Stomach (tissue), 9 donors: ENCODE data around the gene CHMP4A. TPM values are rescaled to one million over a fixed set of nuclear protein-coding genes. Genes with fewer than 3 reads are reported as not detected.
"Not testable (repeated sequence)": the region's sequence is repeated elsewhere in the genome, so short reads cannot be mapped to it uniquely, and the experiment has no call there.

Experiments used
- DNase-seq, 2 donors: peaks; one replicate each; pipeline versions ENCODE4 v3.0.0 to v3.0.0-alpha.2; 2013 to 2019
- H3K27ac ChIP-seq, 5 donors: fragments of 200-600 bp in 4 of 5; sonication (generic) in 4 of 5; one replicate each; pipeline ENCODE4 v1.5.1; 2013 to 2019; ENCODE audit warnings: mild to moderate bottlenecking in 1 of 5, moderate library complexity in 1 of 5
- H3K27me3 ChIP-seq, 3 donors: fragments of 200-600 bp; sonication (generic); one replicate each; pipeline ENCODE4 v1.5.1; 2017 to 2019; ENCODE audit warnings: mixed run types in 1 of 3
- H3K36me3 ChIP-seq, 4 donors: fragments of 200-600 bp; sonication (generic); 1 replicate in 3 of 4; 2 replicates in 1 of 4; pipeline ENCODE4 v1.5.1; 2016 to 2019
- H3K4me1 ChIP-seq, 4 donors: fragments of 200-600 bp; sonication (generic); one replicate each; pipeline ENCODE4 v1.5.1; 2016 to 2019
- H3K4me3 ChIP-seq, 4 donors: fragments of 200-600 bp; sonication (generic) in 3 of 4; one replicate each; pipeline ENCODE4 v1.5.1; 2016 to 2019; ENCODE audit warnings: mild to moderate bottlenecking in 1 of 4
- H3K9me3 ChIP-seq, 4 donors: fragments of 200-600 bp; sonication (generic); one replicate each; pipeline ENCODE4 v1.5.1; 2016 to 2019
- EP300 ChIP-seq: sonication (generic); formaldehyde crosslinking; IDR thresholded peaks from one replicate; pipeline ENCODE4 v1.6.1; 2017; ENCODE audit warnings: antibody characterized with exemption
- POLR2A ChIP-seq, 4 donors: fragments of 450-650 bp; IDR thresholded peaks; one replicate each; pipeline ENCODE4 v1.6.1; 2016; ENCODE audit warnings: antibody characterized with exemption in 4 of 4, control low read depth in 2 of 4, mild to moderate bottlenecking in 1 of 4, moderate library complexity in 1 of 4
- POLR2AphosphoS5 ChIP-seq, 3 donors: sonication (generic); formaldehyde crosslinking; IDR thresholded peaks; one replicate each; pipeline ENCODE4 v1.6.1; 2016; ENCODE audit warnings: antibody characterized with exemption in 3 of 3
- WGBS, 5 donors: extraction: QIAGEN DNeasy Blood & Tissue Kit in 3 of 5; methylation state at CpG; one replicate each; pipeline versions ENCODE4 v1.1.5 to v1.1.7; 2013 to 2018; 5-methylcytosine and 5-hydroxymethylcytosine counted together
- intact Hi-C: fragments of 100-400 bp; cut with DNase I; formaldehyde crosslinking; loops from one replicate; pipeline ENCODE4 v1.15.1; 2023; ENCODE audit warnings: low total_unique reads
- polyA plus RNA-seq, 3 donors: library from polyadenylated mRNA; stranded (reverse); fragments of 200-250 nt; gene quantifications; one replicate each; pipeline ENCODE4 v1.2.3, GENCODE V29; 2013
- total RNA-seq, 5 donors: library from RNA; depleted of rRNA; stranded (reverse); fragments of >200 nt; gene quantifications; one replicate each; pipeline versions ENCODE4 v1.1.0 to v1.2.3, GENCODE V29; 2014 to 2016
- TF ChIP-seq, protein P1 (sequence below), 7 experiments: fragments of 450-650 bp in 4 of 7; fragments of 200-600 bp in 3 of 7; sonication (generic) in 3 of 7; IDR thresholded peaks; one replicate each; pipeline ENCODE4 v1.5.1; 2016 to 2019; ENCODE audit warnings: antibody characterized with exemption in 7 of 7, control low read depth in 2 of 7, mild to moderate bottlenecking in 1 of 7
- donor health status: healthy with polysubstance abuse.
- donor health status: Bipolar disorder and iron deficiency.
- donor health status: healthy.

Gene CHMP4A
- total and polyA plus RNA-seq, 8 donors, result 27.8 to 135 (median 37.2) TPM; not detected in 1

- Histone ChIP-seq H3K36me3 (peaks cover 0 to 18% (median 13%) of the 10 kb centered on the region in 4 donors), H3K4me3 (no peak overlapping the region), H3K27me3 (no peaks in the 10 kb centered on the region), H3K27ac (no peak overlapping the region), H3K9me3 (no peaks in the 10 kb centered on the region), H3K4me1 (peaks cover 4 to 18% (median 15%) of the 10 kb centered on the region in 4 donors)
- DNase-seq, result no peak
- TF ChIP-seq POLR2A (IDR thresholded peaks at IDR 0.05), result no peak
- no peak for TF ChIP-seq EP300
- TF ChIP-seq, protein P1, sequence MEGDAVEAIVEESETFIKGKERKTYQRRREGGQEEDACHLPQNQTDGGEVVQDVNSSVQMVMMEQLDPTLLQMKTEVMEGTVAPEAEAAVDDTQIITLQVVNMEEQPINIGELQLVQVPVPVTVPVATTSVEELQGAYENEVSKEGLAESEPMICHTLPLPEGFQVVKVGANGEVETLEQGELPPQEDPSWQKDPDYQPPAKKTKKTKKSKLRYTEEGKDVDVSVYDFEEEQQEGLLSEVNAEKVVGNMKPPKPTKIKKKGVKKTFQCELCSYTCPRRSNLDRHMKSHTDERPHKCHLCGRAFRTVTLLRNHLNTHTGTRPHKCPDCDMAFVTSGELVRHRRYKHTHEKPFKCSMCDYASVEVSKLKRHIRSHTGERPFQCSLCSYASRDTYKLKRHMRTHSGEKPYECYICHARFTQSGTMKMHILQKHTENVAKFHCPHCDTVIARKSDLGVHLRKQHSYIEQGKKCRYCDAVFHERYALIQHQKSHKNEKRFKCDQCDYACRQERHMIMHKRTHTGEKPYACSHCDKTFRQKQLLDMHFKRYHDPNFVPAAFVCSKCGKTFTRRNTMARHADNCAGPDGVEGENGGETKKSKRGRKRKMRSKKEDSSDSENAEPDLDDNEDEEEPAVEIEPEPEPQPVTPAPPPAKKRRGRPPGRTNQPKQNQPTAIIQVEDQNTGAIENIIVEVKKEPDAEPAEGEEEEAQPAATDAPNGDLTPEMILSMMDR (IDR thresholded peaks at IDR 0.05), result no peak
- no peak for TF ChIP-seq POLR2AphosphoS5 (IDR thresholded peaks at IDR 0.05)
- WGBS, 5 donors, result 55 to 62% (median 59%) methylated on average over 3 of the region's 3 CpGs
- intact Hi-C loops, result no loop called here
Observed at GRCh38 chr14:24219521-24219920, 6.2 kb upstream of the CHMP4A start.

DNA sequence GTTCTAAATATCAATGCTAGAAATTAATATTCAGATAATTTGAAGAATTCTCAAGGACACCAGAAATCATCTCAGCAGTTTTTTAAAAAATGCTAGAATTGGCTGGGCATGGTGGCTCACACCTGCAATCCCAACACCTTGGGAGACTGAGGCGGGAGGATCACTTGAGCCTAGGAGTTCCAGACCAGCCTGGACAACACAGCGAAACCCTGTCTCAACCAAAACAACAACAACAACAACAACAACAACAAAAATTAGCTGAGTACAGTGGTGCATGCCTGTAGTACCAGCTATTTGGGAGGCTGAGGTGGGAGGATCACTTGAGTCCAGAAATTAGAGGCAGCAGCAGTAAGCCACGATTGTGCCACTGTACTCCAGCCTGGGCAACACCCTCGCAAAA is 5.8 kb upstream of the CHMP4A start:
- H3K27me3 ChIP-seq, result no peaks in the 10 kb centered on the region
- intact Hi-C loops, result no loop called here
- H3K27ac ChIP-seq, result no peak overlapping the region
- H3K36me3 ChIP-seq, result peaks cover 0 to 18% (median 13%) of the 10 kb centered on the region in 4 donors
- H3K9me3 ChIP-seq, result no peaks in the 10 kb centered on the region
- peaks cover 4 to 21% (median 19%) of the 10 kb centered on the region in 4 donors for H3K4me1 ChIP-seq
- no peak overlapping the region for H3K4me3 ChIP-seq
- DNase-seq, result no peak
- 86 to 94% (median 90%) methylated on average over 4 of the region's 4 CpGs for WGBS, 5 donors
- TF ChIP-seq POLR2AphosphoS5 (IDR thresholded peaks at IDR 0.05), result no peak
- no peak for TF ChIP-seq EP300
- no peak for TF ChIP-seq POLR2A (IDR thresholded peaks at IDR 0.05)
- TF ChIP-seq, protein P1 (IDR thresholded peaks at IDR 0.05), result no peak

DNA sequence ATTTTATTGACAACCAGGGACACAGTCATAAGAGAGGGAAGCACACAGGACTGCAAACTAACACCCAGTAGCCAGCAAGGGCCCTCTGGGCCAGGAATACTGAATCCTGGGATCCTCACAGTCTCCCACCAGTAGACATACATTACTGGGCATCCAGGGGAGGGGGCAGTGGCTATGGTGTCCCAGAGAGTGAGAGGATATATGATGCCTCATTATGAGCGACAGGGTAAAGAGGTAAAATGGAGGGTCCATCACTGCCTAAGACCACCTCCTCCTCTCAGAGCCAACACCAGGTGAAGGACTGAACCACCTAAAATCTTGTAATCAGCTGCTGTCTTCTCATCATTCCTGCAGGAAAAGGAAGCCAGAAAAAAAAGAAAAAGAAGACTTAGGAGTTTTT is 3.6 kb upstream of the CHMP4A start:
- H3K4me3 ChIP-seq, H3K9me3 ChIP-seq, DNase-seq, H3K27me3 ChIP-seq, H3K27ac ChIP-seq, intact Hi-C loops: not testable (repeated sequence)
- H3K36me3 ChIP-seq, result peaks cover 0 to 18% (median 13%) of the 10 kb centered on the region in 4 donors
- WGBS, 5 donors, result 85 to 100% (median 91%) methylated on average over 1 of the region's 1 CpG
- H3K4me1 ChIP-seq, result peaks cover 9 to 38% (median 35%) of the 10 kb centered on the region in 4 donors

- peaks cover 2 to 21% (median 15%) of the 10 kb centered on the region in 4 donors for H3K36me3 ChIP-seq
- peak overlapping the region; percentile 92 to 98 (median 94) for H3K27ac ChIP-seq
- H3K9me3 ChIP-seq, result no peaks in the 10 kb centered on the region
- no peak for DNase-seq
- 82 to 95% (median 85%) methylated on average over 2 of the region's 2 CpGs for WGBS, 5 donors
- TF ChIP-seq POLR2AphosphoS5 (IDR thresholded peaks at IDR 0.05), result no peak
- H3K4me3 ChIP-seq, result peak overlapping the region in 3 of 4 donors; percentile 64 to 85 (median 70)
- peaks cover 9 to 43% (median 38%) of the 10 kb centered on the region in 4 donors for H3K4me1 ChIP-seq
- intact Hi-C loops, result no loop called here
- no peaks in the 10 kb centered on the region for H3K27me3 ChIP-seq
Observed at GRCh38 chr14:24216345-24216699, 3.0 kb upstream of the CHMP4A start.

DNA sequence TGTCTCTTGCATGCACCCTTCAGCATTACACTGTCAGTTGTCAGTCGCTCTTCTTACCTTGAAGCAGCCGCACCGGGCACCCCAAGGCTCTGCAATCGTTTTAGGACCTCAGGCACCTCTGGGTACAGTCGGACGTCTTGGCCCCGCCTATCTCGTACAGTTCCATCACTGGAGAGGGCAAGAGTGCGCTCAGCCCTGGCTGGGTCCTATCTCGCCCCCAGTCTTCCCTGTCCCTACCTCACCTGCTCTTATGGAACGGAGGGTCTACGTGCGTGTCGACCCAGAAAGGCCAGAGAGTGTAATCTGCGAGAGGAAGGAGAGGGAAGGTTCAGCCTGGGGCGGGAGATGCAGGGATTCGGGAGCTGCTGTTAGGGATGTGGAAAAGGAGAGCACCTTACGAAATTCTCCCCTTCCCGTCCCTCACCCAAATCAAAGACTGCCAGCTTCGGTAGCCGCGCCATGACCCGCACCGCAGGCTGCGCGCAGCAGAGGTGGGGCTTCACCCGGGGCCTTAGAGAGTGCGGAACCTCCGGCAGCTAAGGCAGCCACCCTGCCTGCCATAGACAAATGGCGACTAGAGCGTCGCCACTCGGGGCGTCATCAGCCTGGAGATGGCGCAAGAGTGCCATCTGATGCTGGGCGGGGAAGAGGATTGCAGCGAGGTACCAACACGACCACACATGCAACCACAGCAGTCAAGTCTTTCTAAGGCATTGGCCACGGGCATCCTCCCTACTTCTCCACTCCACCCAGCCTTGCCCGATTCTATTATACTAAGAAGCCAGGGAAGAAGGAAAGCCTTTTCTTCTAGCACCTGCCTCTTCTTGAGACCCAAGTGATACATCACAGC is 2.4 kb upstream of the CHMP4A start, which contains the start of gene MDP1:
MDP1 (minus strand) TSS at position 572 of the 850 bp plus-strand sequence; CDS start at position 461, 111 bp downstream.
- Histone ChIP-seq H3K9me3 (no peaks in the 10 kb centered on the region), H3K27me3 (no peaks in the 10 kb centered on the region), H3K4me3 (peak within 1 kb of the TSS; percentile 64 to 85 (median 71)), H3K36me3 (peaks cover 7 to 27% (median 21%) of the 10 kb centered on the region in 4 donors), H3K27ac (peak within 1 kb of the TSS; percentile 92 to 98 (median 94)), H3K4me1 (peaks cover 9 to 49% (median 39%) of the 10 kb centered on the region in 4 donors)
- DNase-seq, result peak; percentile 86 to 96
- intact Hi-C loops, result no loop called here
- TF ChIP-seq, protein P1 (IDR thresholded peaks at IDR 0.05), result peak in 5 of 7 experiments; percentile 26 to 60 (median 56)
- TF ChIP-seq POLR2A (IDR thresholded peaks at IDR 0.05) (peak in 1 of 4 donors; percentile 42), EP300 (no peak), POLR2AphosphoS5 (IDR thresholded peaks at IDR 0.05) (peak; percentile 92 to 97 (median 96))
- 0 to 1% (median 0%) methylated on average over 28 to 40 of the region's 40 CpGs for WGBS, 5 donors
